HepG2 (cell line): ENCODE results near the gene COL9A3. TPM values are rescaled to one million over a fixed set of nuclear protein-coding genes. Genes with fewer than 3 reads are reported as not detected.

Experiments used
- AGO1 ChIP-seq: fragments of 200-400 bp; formaldehyde crosslinking; IDR thresholded peaks from 2 replicates; pipeline ENCODE4 v1.6.1; 2017; ENCODE audit warnings: mild to moderate bottlenecking, low read depth, low read length, moderate library complexity; ENCODE audit not compliant: poor library complexity, severe bottlenecking
- AGO2 ChIP-seq: fragments of 200-400 bp; formaldehyde crosslinking; optimal IDR thresholded peaks from 2 replicates; pipeline ENCODE3; 2017; ENCODE audit warnings: mild to moderate bottlenecking, low read depth, low read length, moderate library complexity
- CBX2 ChIP-seq, 2 experiments: fragments of 200-600 bp in 1 of 2; sonication (generic); formaldehyde crosslinking in 1 of 2; IDR thresholded peaks; 2 replicates each; pipeline versions ENCODE4 v1.7.0 to v1.8.1; 2018 to 2022; ENCODE audit warnings: low read depth in 2 of 2, low read length in 1 of 2, mild to moderate bottlenecking in 1 of 2, missing genetic modification reagents in 1 of 2
- HDAC2 ChIP-seq: sonication (generic); formaldehyde crosslinking; IDR thresholded peaks from 2 replicates; pipeline ENCODE4 v1.4.0; 2020; ENCODE audit warnings: missing genetic modification reagents
- HNRNPLL ChIP-seq: fragments of 200-400 bp; formaldehyde crosslinking; IDR thresholded peaks from 2 replicates; pipeline ENCODE4 v1.6.1; 2017; ENCODE audit warnings: mild to moderate bottlenecking, low read depth, low read length; ENCODE audit not compliant: poor library complexity, severe bottlenecking
- PAWR ChIP-seq: sonication (generic); formaldehyde crosslinking; IDR thresholded peaks from 2 replicates; pipeline ENCODE4 v1.4.0; 2020; ENCODE audit warnings: missing genetic modification reagents, mild to moderate bottlenecking, borderline replicate concordance
- PCBP1 ChIP-seq: fragments of 200-400 bp; formaldehyde crosslinking; IDR thresholded peaks from 2 replicates; pipeline ENCODE4 v1.6.1; 2017; ENCODE audit warnings: mild to moderate bottlenecking, low read depth, low read length, borderline replicate concordance
- RFX5 ChIP-seq: IDR thresholded peaks from 2 replicates; pipeline ENCODE4 v1.6.1; 2011; ENCODE audit warnings: low read depth, low read length, improper control_type of control experiment
- SKI ChIP-seq: fragments of 450-650 bp; IDR thresholded peaks from one replicate; pipeline ENCODE4 v1.6.1; 2018; ENCODE audit warnings: mild to moderate bottlenecking; ENCODE audit not compliant: partially characterized antibody
- SMAD9 ChIP-seq: sonication (generic); formaldehyde crosslinking; IDR thresholded peaks from 2 replicates; pipeline ENCODE4 v1.5.1; 2020; ENCODE audit warnings: mild to moderate bottlenecking, missing genetic modification reagents
- SP1 ChIP-seq, 2 experiments: fragments of 450-650 bp in 1 of 2; sonication (generic) in 1 of 2; formaldehyde crosslinking in 1 of 2; IDR thresholded peaks; 2 replicates each; pipeline versions ENCODE4 v1.4.0 to v1.6.1; 2016 to 2020; ENCODE audit warnings: missing genetic modification reagents in 1 of 2
- SPEN ChIP-seq: sonication (generic); formaldehyde crosslinking; IDR thresholded peaks from 2 replicates; pipeline ENCODE4 v1.5.1; 2020; ENCODE audit warnings: low read depth, mild to moderate bottlenecking, missing genetic modification reagents
- TAF15 ChIP-seq: fragments of 200-400 bp; formaldehyde crosslinking; IDR thresholded peaks from one replicate; pipeline ENCODE4 v1.6.1; 2018; ENCODE audit warnings: mild to moderate bottlenecking, low read depth, low read length; ENCODE audit not compliant: poor library complexity, severe bottlenecking
- TGIF2 ChIP-seq: IDR thresholded peaks from 2 replicates; pipeline ENCODE4 v1.6.1; 2016; ENCODE audit warnings: control low read depth, missing compliant biosample characterization
- ZNF547 ChIP-seq: sonication (generic); formaldehyde crosslinking; IDR thresholded peaks from 2 replicates; pipeline ENCODE4 v1.5.1; 2020; ENCODE audit warnings: mild to moderate bottlenecking, missing genetic modification reagents
- ZNF577 ChIP-seq: sonication (generic); formaldehyde crosslinking; IDR thresholded peaks from 2 replicates; pipeline ENCODE4 v1.4.0; 2020; ENCODE audit warnings: mild to moderate bottlenecking, low read depth, missing genetic modification reagents, borderline replicate concordance
- ZNF724P ChIP-seq: sonication (generic); formaldehyde crosslinking; IDR thresholded peaks from 2 replicates; pipeline ENCODE4 v1.8.0; 2022; ENCODE audit warnings: missing genetic modification reagents, borderline replicate concordance
- ZNF781 ChIP-seq: sonication (generic); formaldehyde crosslinking; IDR thresholded peaks from 2 replicates; pipeline ENCODE4 v1.5.1; 2020; ENCODE audit warnings: borderline replicate concordance, mild to moderate bottlenecking, missing genetic modification reagents; ENCODE audit errors: not compliant biosample characterization
- polyA plus RNA-seq, 8 experiments: library from polyadenylated mRNA; depleted of rRNA in 3 of 8; stranded (reverse) in 7 of 8; unstranded in 1 of 8; fragments of >200 nt; fragmentation: Illumina TruSeq in 4 of 8; extraction: Trizol in 4 of 8; gene quantifications; 2 replicates each; pipeline versions ENCODE4 v1.2.1 to v1.2.3, GENCODE V29; 2011 to 2016; ENCODE audit warnings: low read depth in 4 of 8, missing spikeins in 1 of 8, mixed read lengths in 1 of 8; ENCODE audit not compliant: insufficient read depth in 1 of 8
- total RNA-seq, 5 experiments: library from RNA; depleted of rRNA; stranded (reverse); fragments of >200 nt; fragmentation: Illumina TruSeq; extraction: Trizol; gene quantifications; 2 replicates each; pipeline ENCODE4 v1.2.3, GENCODE V29; 2016; ENCODE audit warnings: low read depth in 1 of 5
- TF ChIP-seq, protein P1 (sequence below): sonication (generic); formaldehyde crosslinking; IDR thresholded peaks from 2 replicates; pipeline ENCODE4 v1.5.0; 2020; ENCODE audit warnings: mild to moderate bottlenecking, missing genetic modification reagents
- TF ChIP-seq, protein P2 (sequence below): sonication (generic); formaldehyde crosslinking; IDR thresholded peaks from 2 replicates; pipeline ENCODE4 v1.4.0; 2020; ENCODE audit warnings: missing genetic modification reagents

COL9A3 gene
- total and polyA plus RNA-seq, 2 of the 13 experiments (the other 11 are each of a cell fraction or from before 2014, with no cell fraction given): 155 to 204 TPM

DNA sequence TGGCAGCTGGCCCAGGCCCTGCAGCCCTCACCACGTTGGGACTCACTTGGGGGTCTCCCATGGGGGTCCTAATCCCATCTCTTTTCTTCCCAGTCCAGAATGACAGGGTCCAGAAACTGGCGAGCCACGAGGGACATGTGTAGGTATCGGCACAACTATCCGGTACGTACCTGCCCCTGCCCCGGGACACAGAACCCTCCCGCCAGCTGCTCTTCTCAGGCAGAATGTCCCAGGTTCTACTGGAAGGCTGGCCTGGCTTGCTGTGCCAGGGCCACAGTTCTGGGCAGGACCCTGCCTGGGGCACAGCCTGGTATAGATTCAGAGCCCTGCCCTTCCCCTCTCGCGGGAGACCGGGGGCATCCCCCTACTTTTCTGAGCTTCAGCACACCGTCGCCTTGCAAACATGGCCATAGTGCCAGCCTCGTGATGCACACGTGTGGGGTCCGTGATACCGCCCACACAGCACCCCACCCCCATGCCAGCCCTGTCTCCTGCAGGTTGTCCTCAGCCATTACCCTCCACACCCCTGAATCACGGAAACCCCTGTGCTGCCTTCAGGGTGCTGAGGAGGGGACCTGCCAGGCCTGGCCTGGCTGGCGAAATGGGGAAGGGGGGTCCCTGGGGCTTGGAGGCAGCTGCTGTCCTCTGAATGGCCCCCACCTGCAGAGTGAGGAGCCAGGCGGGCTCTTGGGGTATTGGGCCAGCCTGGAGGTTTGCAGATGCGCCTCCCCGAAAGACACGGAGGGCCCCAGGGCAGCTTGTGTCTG lies 9.2 kb upstream of the COL9A3 start (continued):
- peak; percentile 15 for TF ChIP-seq TAF15
- no peak for TF ChIP-seq SP1 (IDR thresholded peaks at IDR 0.05)
- peak; percentile 4; the same call in 1 of the 2 replicates for TF ChIP-seq SP1 (CRISPR knock-in tag; IDR thresholded peaks at IDR 0.05)
- no peak for TF ChIP-seq TGIF2 (CRISPR knock-in tag)
- TF ChIP-seq ZNF577 (CRISPR knock-in tag): no peak
- no peak for TF ChIP-seq RFX5
- peak; percentile 12; the same call in 1 of the 2 replicates for TF ChIP-seq ZNF547
- TF ChIP-seq SKI: no peak
- 0 out of 2 replicates have a peak, but pooled peaks have one; percentile 5 for TF ChIP-seq SPEN
- peak; percentile 42 for TF ChIP-seq HNRNPLL
- TF ChIP-seq, protein P1, sequence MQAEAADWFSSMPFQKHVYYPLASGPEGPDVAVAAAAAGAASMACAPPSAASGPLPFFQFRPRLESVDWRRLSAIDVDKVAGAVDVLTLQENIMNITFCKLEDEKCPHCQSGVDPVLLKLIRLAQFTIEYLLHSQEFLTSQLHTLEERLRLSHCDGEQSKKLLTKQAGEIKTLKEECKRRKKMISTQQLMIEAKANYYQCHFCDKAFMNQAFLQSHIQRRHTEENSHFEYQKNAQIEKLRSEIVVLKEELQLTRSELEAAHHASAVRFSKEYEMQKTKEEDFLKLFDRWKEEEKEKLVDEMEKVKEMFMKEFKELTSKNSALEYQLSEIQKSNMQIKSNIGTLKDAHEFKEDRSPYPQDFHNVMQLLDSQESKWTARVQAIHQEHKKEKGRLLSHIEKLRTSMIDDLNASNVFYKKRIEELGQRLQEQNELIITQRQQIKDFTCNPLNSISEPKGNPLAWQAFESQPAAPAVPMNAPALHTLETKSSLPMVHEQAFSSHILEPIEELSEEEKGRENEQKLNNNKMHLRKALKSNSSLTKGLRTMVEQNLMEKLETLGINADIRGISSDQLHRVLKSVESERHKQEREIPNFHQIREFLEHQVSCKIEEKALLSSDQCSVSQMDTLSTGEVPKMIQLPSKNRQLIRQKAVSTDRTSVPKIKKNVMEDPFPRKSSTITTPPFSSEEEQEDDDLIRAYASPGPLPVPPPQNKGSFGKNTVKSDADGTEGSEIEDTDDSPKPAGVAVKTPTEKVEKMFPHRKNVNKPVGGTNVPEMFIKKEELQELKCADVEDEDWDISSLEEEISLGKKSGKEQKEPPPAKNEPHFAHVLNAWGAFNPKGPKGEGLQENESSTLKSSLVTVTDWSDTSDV (CRISPR knock-in tag): peak; percentile 60; the same call in 1 of the 2 replicates
- no peak for TF ChIP-seq ZNF781 (CRISPR knock-in tag)
- 0 out of 2 replicates have a peak, but pooled peaks have one; percentile 28 for TF ChIP-seq ZNF724P (CRISPR knock-in tag)
- peak; percentile 68; the same call in 1 of the 2 replicates for TF ChIP-seq PCBP1
- TF ChIP-seq, protein P2, sequence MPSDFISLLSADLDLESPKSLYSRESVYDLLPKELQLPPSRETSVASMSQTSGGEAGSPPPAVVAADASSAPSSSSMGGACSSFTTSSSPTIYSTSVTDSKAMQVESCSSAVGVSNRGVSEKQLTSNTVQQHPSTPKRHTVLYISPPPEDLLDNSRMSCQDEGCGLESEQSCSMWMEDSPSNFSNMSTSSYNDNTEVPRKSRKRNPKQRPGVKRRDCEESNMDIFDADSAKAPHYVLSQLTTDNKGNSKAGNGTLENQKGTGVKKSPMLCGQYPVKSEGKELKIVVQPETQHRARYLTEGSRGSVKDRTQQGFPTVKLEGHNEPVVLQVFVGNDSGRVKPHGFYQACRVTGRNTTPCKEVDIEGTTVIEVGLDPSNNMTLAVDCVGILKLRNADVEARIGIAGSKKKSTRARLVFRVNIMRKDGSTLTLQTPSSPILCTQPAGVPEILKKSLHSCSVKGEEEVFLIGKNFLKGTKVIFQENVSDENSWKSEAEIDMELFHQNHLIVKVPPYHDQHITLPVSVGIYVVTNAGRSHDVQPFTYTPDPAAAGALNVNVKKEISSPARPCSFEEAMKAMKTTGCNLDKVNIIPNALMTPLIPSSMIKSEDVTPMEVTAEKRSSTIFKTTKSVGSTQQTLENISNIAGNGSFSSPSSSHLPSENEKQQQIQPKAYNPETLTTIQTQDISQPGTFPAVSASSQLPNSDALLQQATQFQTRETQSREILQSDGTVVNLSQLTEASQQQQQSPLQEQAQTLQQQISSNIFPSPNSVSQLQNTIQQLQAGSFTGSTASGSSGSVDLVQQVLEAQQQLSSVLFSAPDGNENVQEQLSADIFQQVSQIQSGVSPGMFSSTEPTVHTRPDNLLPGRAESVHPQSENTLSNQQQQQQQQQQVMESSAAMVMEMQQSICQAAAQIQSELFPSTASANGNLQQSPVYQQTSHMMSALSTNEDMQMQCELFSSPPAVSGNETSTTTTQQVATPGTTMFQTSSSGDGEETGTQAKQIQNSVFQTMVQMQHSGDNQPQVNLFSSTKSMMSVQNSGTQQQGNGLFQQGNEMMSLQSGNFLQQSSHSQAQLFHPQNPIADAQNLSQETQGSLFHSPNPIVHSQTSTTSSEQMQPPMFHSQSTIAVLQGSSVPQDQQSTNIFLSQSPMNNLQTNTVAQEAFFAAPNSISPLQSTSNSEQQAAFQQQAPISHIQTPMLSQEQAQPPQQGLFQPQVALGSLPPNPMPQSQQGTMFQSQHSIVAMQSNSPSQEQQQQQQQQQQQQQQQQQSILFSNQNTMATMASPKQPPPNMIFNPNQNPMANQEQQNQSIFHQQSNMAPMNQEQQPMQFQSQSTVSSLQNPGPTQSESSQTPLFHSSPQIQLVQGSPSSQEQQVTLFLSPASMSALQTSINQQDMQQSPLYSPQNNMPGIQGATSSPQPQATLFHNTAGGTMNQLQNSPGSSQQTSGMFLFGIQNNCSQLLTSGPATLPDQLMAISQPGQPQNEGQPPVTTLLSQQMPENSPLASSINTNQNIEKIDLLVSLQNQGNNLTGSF (CRISPR knock-in tag): 0 out of 2 replicates have a peak, but pooled peaks have one; percentile 27
- TF ChIP-seq HDAC2 (CRISPR knock-in tag): no peak
- no peak for TF ChIP-seq PAWR
- peak; percentile 77 for TF ChIP-seq AGO1
- peak; percentile 89 for TF ChIP-seq AGO2
- TF ChIP-seq CBX2 (IDR thresholded peaks at IDR 0.05; ENCODE audit: low read depth, low read length): no peak
- TF ChIP-seq CBX2 (CRISPR knock-in tag; IDR thresholded peaks at IDR 0.05; ENCODE audit: low read depth): no peak
- no peak for TF ChIP-seq SMAD9 (CRISPR knock-in tag)
